ENCODE results near the gene TAF4B. TPM values are rescaled to one million over a fixed set of nuclear protein-coding genes. Genes with fewer than 3 reads are reported as not detected.
"Not testable (repeated sequence)": the region's sequence is repeated elsewhere in the genome, so short reads cannot be mapped to it uniquely, and the experiment has no call there.

The TAF4B gene
- total and polyA plus RNA-seq, 10 donors, result 6.4 to 23.8 (median 10.1) TPM

GRCh38 chr18:26298107-26298506 is 71.9 kb downstream of the TAF4B start:
- intact Hi-C loops (cut with DNase I; ENCODE audit: low total_unique reads), result no loop called here
- no peak for DNase-seq
- Histone ChIP-seq H3K9me3 (no peaks in the 10 kb centered on the region), H3K4me3 (no peak overlapping the region), H3K36me3 (peaks cover 0 to 21% (median 0%) of the 10 kb centered on the region in 6 donors), H3K4me1 (no peaks in the 10 kb centered on the region), H3K27ac (no peak overlapping the region), H3K27me3 (replicated peaks in 1 of 7) (no peaks in the 10 kb centered on the region)
- no peak for TF ChIP-seq POLR2AphosphoS5 (IDR thresholded peaks at IDR 0.05)
- TF ChIP-seq CTCF (IDR thresholded peaks at IDR 0.05 in 8 of 11, conservative IDR thresholded peaks at IDR 0.05 in 3 of 11), result no peak
- no peak for TF ChIP-seq POLR2A (IDR thresholded peaks at IDR 0.05)
- 87 to 94% (median 89%) methylated on average over 8 of the region's 8 CpGs for WGBS, 5 donors

- H3K4me3 ChIP-seq, result no peak overlapping the region
- H3K27ac ChIP-seq, result no peak overlapping the region
- DNase-seq, result no peak
- TF ChIP-seq POLR2A (IDR thresholded peaks at IDR 0.05), result no peak
- no peak for TF ChIP-seq CTCF (IDR thresholded peaks at IDR 0.05 in 8 of 11, conservative IDR thresholded peaks at IDR 0.05 in 3 of 11)
- no peak for TF ChIP-seq POLR2AphosphoS5 (IDR thresholded peaks at IDR 0.05)
- H3K36me3 ChIP-seq, result peaks cover 0 to 2% (median 0%) of the 10 kb centered on the region in 6 donors
- no peaks in the 10 kb centered on the region for H3K27me3 ChIP-seq (replicated peaks in 1 of 7)
- 66 to 89% (median 76%) methylated on average over 3 of the region's 3 CpGs for WGBS, 5 donors
- H3K9me3 ChIP-seq, result no peaks in the 10 kb centered on the region
- intact Hi-C loops (cut with DNase I; ENCODE audit: low total_unique reads), result no loop called here
- H3K4me1 ChIP-seq, result no peaks in the 10 kb centered on the region
Observed at GRCh38 chr18:26301681-26302080, 75.4 kb downstream of the TAF4B start.

- H3K36me3 ChIP-seq; intact Hi-C loops (cut with DNase I; ENCODE audit: low total_unique reads); H3K9me3 ChIP-seq; H3K27me3 ChIP-seq (replicated peaks in 1 of 7); H3K4me3 ChIP-seq; DNase-seq; H3K27ac ChIP-seq; H3K4me1 ChIP-seq: not testable (repeated sequence)
- 81 to 98% (median 96%) methylated on average over 2 of the region's 2 CpGs for WGBS, 5 donors
Observed at GRCh38 chr18:26303222-26303621, 77.0 kb downstream of the TAF4B start.

GRCh38 chr18:26304511-26304910 is 78.3 kb downstream of the TAF4B start:
- no peaks in the 10 kb centered on the region for H3K27me3 ChIP-seq (replicated peaks in 1 of 7)
- intact Hi-C loops (cut with DNase I; ENCODE audit: low total_unique reads), result no loop called here
- WGBS, 5 donors, result 95 to 100% (median 98%) methylated on average over 1 of the region's 1 CpG
- DNase-seq, result no peak
- no peak overlapping the region for H3K4me3 ChIP-seq
- H3K9me3 ChIP-seq, result no peaks in the 10 kb centered on the region
- H3K27ac ChIP-seq, result no peak overlapping the region
- H3K4me1 ChIP-seq, result no peaks in the 10 kb centered on the region
- no peaks in the 10 kb centered on the region for H3K36me3 ChIP-seq
- TF ChIP-seq POLR2A (IDR thresholded peaks at IDR 0.05) (no peak), CTCF (IDR thresholded peaks at IDR 0.05 in 8 of 11, conservative IDR thresholded peaks at IDR 0.05 in 3 of 11) (no peak), POLR2AphosphoS5 (IDR thresholded peaks at IDR 0.05) (no peak)

- 58 to 73% (median 60%) methylated on average over 3 of the region's 3 CpGs for WGBS, 5 donors
- intact Hi-C loops (cut with DNase I; ENCODE audit: low total_unique reads), result no loop called here
- no peak for DNase-seq
Observed at GRCh38 chr18:26307161-26307773, 81.0 kb downstream of the TAF4B start.

More at GRCh38 chr18:26307161-26307773, 81.0 kb downstream of the TAF4B start:
- TF ChIP-seq CTCF (IDR thresholded peaks at IDR 0.05 in 8 of 11, conservative IDR thresholded peaks at IDR 0.05 in 3 of 11) (peak in 9 of 11 experiments; percentile 24 to 69 (median 47)), POLR2AphosphoS5 (IDR thresholded peaks at IDR 0.05) (no peak)
- H3K36me3 ChIP-seq, result no peaks in the 10 kb centered on the region
- no peaks in the 10 kb centered on the region for H3K9me3 ChIP-seq
- H3K4me3 ChIP-seq, result no peak overlapping the region
- H3K27ac ChIP-seq, result no peak overlapping the region
- no peaks in the 10 kb centered on the region for H3K4me1 ChIP-seq
- no peaks in the 10 kb centered on the region for H3K27me3 ChIP-seq (replicated peaks in 1 of 7)
